HEK293 (cell line): ENCODE results near the gene EFNB1.

Experiments
- CTCF ChIA-PET: fragments of 350-600 bp; formaldehyde crosslinking; extraction: SDS; loops from one replicate; lab custom pipeline; 2021; ENCODE audit warnings: antibody characterized with exemption; lab: Yijun Ruan, JAX
- POLR2A ChIA-PET: fragments of 300-600 bp; formaldehyde crosslinking; extraction: SDS; loops from one replicate; lab custom pipeline; 2020; ENCODE audit warnings: antibody characterized with exemption, inconsistent platforms; lab: Yijun Ruan, JAX
- H3K27ac ChIP-seq: fragments of 200-500 bp; sonication (Bioruptor generic); 2 replicates; pipeline ENCODE4 v1.5.1; 2014; ENCODE audit warnings: low read depth, low read length, control low read depth, inconsistent platforms; ENCODE audit errors: extremely low read depth
- H3K36me3 ChIP-seq, 2 experiments: fragments of 200-500 bp in 1 of 2; sonication (Bioruptor generic) in 1 of 2; 1 replicate in 1 of 2; 2 replicates in 1 of 2; pipeline ENCODE4 v1.5.1; 2014 to 2017; ENCODE audit warnings: inconsistent platforms in 2 of 2, low read length in 2 of 2; ENCODE audit not compliant: control insufficient read depth in 2 of 2, insufficient read depth in 1 of 2
- H3K4me1 ChIP-seq: fragments of 200-500 bp; sonication (Bioruptor generic); 2 replicates; pipeline ENCODE4 v1.5.1; 2014; ENCODE audit warnings: mild to moderate bottlenecking, low read length, inconsistent platforms; ENCODE audit not compliant: control insufficient read depth, insufficient read depth
- H3K4me3 ChIP-seq: 2 replicates; pipeline ENCODE4 v1.5.1; 2011; ENCODE audit warnings: low read depth, mild to moderate bottlenecking, control low read depth, low read length, moderate library complexity
- H3K9me3 ChIP-seq: fragments of 200-500 bp; sonication (Bioruptor generic); 2 replicates; pipeline ENCODE4 v1.5.1; 2014; ENCODE audit warnings: low read depth, low read length, inconsistent platforms; ENCODE audit not compliant: control insufficient read depth, insufficient read depth
- EGR2 ChIP-seq: fragments of 450-650 bp; formaldehyde crosslinking; IDR thresholded peaks from 2 replicates; pipeline ENCODE4 v1.5.1; 2016; ENCODE audit warnings: low read depth, missing biosample characterization, missing genetic modification characterization
- KLF16 ChIP-seq: fragments of 450-650 bp; formaldehyde crosslinking; IDR thresholded peaks from 2 replicates; pipeline ENCODE4 v1.5.1; 2017; ENCODE audit warnings: missing biosample characterization, missing genetic modification characterization
- PATZ1 ChIP-seq: fragments of 450-650 bp; formaldehyde crosslinking; IDR thresholded peaks from 2 replicates; pipeline ENCODE4 v1.5.1; 2016; ENCODE audit warnings: missing biosample characterization, missing genetic modification characterization
- SALL2 ChIP-seq: fragments of 450-650 bp; formaldehyde crosslinking; IDR thresholded peaks from 2 replicates; pipeline ENCODE4 v1.5.0; 2017; ENCODE audit warnings: missing biosample characterization, mild to moderate bottlenecking, missing genetic modification characterization, borderline replicate concordance
- SCRT1 ChIP-seq: fragments of 450-650 bp; formaldehyde crosslinking; IDR thresholded peaks from 2 replicates; pipeline ENCODE4 v1.5.1; 2016; ENCODE audit warnings: missing biosample characterization, missing genetic modification characterization, borderline replicate concordance
- SP2 ChIP-seq: fragments of 450-650 bp; formaldehyde crosslinking; IDR thresholded peaks from 2 replicates; pipeline ENCODE4 v1.5.1; 2016; ENCODE audit warnings: missing biosample characterization, missing genetic modification characterization
- SP3 ChIP-seq: fragments of 450-650 bp; formaldehyde crosslinking; IDR thresholded peaks from 2 replicates; pipeline ENCODE4 v1.5.1; 2016; ENCODE audit warnings: missing biosample characterization, missing genetic modification characterization
- ZBTB20 ChIP-seq: fragments of 450-650 bp; formaldehyde crosslinking; IDR thresholded peaks from 2 replicates; pipeline ENCODE4 v1.5.1; 2016; ENCODE audit warnings: missing biosample characterization, missing genetic modification characterization
- ZNF174 ChIP-seq: fragments of 450-650 bp; formaldehyde crosslinking; IDR thresholded peaks from 2 replicates; pipeline ENCODE4 v1.5.0; 2017; ENCODE audit warnings: missing biosample characterization, mild to moderate bottlenecking, missing genetic modification characterization
- ZNF175 ChIP-seq: fragments of 450-650 bp; formaldehyde crosslinking; IDR thresholded peaks from 2 replicates; pipeline ENCODE4 v1.5.1; 2016; ENCODE audit warnings: missing biosample characterization, missing genetic modification characterization
- ZNF19 ChIP-seq: fragments of 450-650 bp; formaldehyde crosslinking; IDR thresholded peaks from 2 replicates; pipeline ENCODE4; 2016; ENCODE audit warnings: missing biosample characterization, missing genetic modification characterization, low read depth
- ZNF341 ChIP-seq: fragments of 450-650 bp; formaldehyde crosslinking; IDR thresholded peaks from 2 replicates; pipeline ENCODE4; 2016; ENCODE audit warnings: low read depth, missing biosample characterization, missing genetic modification characterization
- ZNF394 ChIP-seq: fragments of 450-650 bp; formaldehyde crosslinking; IDR thresholded peaks from 2 replicates; pipeline ENCODE4 v1.5.1; 2016; ENCODE audit warnings: missing biosample characterization, missing genetic modification characterization, mild to moderate bottlenecking, moderate library complexity, borderline replicate concordance
- ZNF555 ChIP-seq: fragments of 450-650 bp; formaldehyde crosslinking; conservative IDR thresholded peaks from 2 replicates; pipeline ENCODE4 v1.5.1; 2017; ENCODE audit warnings: missing biosample characterization, mild to moderate bottlenecking, missing genetic modification characterization, inconsistent platforms
- ZNF747 ChIP-seq: fragments of 450-650 bp; formaldehyde crosslinking; IDR thresholded peaks from 2 replicates; pipeline ENCODE4 v1.5.1; 2016; ENCODE audit warnings: missing biosample characterization, missing genetic modification characterization
- ZNF776 ChIP-seq: fragments of 450-650 bp; formaldehyde crosslinking; IDR thresholded peaks from 2 replicates; pipeline ENCODE4 v1.5.0; 2017; ENCODE audit warnings: missing biosample characterization, missing genetic modification characterization, borderline replicate concordance
- TF ChIP-seq, protein P1 (sequence below): sonication (generic); formaldehyde crosslinking; IDR thresholded peaks from 2 replicates; pipeline ENCODE4 v1.8.1; 2022; ENCODE audit warnings: mild to moderate bottlenecking, moderate library complexity, missing genetic modification reagents
- TF ChIP-seq, protein P2 (sequence below): fragments of 450-650 bp; formaldehyde crosslinking; IDR thresholded peaks from 2 replicates; pipeline ENCODE4 v1.5.1; 2017; ENCODE audit warnings: missing biosample characterization, missing genetic modification characterization
- TF ChIP-seq, protein P3 (sequence below): fragments of 450-650 bp; formaldehyde crosslinking; IDR thresholded peaks from 2 replicates; pipeline ENCODE4 v1.5.1; 2017; ENCODE audit warnings: missing biosample characterization, missing genetic modification characterization

The EFNB1 gene

GRCh38 chrX:68851082-68851481 is 22.3 kb downstream of the EFNB1 start:
- Histone ChIP-seq H3K36me3 (no peaks in the 10 kb centered on the region), H3K9me3 (no peaks in the 10 kb centered on the region), H3K4me3 (no peak overlapping the region), H3K4me1 (no peaks in the 10 kb centered on the region), H3K27ac (no peak overlapping the region)
- ChIA-PET CTCF (interaction anchor here (1.0 kb wide), 1 partner anchor 23 kb away, joined by 3 read pairs; no protein-coding TSS in a partner anchor), POLR2A (no interaction called here)
- TF ChIP-seq ZNF341 (tag by site-specific recombination) = peak; percentile 49; the same call in 1 of the 2 replicates
- no peak for TF ChIP-seq ZNF747

DNA sequence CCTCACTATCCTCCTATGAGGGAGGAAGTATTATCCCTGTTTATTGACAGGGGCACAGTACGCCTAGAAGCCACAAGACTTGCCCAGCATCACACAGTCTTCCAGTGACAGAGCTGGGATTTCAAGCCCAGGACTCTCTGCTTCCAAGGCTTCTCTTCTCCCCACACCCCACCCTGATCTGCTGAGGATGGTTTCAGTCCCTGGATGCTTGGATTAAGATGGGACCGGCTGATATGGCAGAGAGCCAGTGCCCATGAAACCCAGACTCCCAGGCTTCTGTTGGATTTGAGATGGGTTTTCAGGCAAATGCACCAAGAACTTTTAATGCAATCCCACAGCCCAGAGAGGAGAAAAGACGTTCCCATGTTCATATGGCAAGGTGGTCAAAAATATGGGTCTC is 23.2 kb downstream of the EFNB1 start:
- no peak overlapping the region for H3K4me3 ChIP-seq
- CTCF ChIA-PET = interaction anchor here (0.7 to 0.8 kb wide), 2 partner anchors 24 to 175 kb away, joined by 3 to 4 read pairs; no protein-coding TSS in a partner anchor
- TF ChIP-seq ZNF19 (tag by site-specific recombination) = no peak
- TF ChIP-seq, protein P1, sequence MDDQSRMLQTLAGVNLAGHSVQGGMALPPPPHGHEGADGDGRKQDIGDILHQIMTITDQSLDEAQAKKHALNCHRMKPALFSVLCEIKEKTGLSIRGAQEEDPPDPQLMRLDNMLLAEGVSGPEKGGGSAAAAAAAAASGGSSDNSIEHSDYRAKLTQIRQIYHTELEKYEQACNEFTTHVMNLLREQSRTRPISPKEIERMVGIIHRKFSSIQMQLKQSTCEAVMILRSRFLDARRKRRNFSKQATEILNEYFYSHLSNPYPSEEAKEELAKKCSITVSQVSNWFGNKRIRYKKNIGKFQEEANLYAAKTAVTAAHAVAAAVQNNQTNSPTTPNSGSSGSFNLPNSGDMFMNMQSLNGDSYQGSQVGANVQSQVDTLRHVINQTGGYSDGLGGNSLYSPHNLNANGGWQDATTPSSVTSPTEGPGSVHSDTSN (CRISPR knock-in tag) = no peak
- no peak for TF ChIP-seq SP3 (tag by site-specific recombination)
- TF ChIP-seq, protein P2, sequence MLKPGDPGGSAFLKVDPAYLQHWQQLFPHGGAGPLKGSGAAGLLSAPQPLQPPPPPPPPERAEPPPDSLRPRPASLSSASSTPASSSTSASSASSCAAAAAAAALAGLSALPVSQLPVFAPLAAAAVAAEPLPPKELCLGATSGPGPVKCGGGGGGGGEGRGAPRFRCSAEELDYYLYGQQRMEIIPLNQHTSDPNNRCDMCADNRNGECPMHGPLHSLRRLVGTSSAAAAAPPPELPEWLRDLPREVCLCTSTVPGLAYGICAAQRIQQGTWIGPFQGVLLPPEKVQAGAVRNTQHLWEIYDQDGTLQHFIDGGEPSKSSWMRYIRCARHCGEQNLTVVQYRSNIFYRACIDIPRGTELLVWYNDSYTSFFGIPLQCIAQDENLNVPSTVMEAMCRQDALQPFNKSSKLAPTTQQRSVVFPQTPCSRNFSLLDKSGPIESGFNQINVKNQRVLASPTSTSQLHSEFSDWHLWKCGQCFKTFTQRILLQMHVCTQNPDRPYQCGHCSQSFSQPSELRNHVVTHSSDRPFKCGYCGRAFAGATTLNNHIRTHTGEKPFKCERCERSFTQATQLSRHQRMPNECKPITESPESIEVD (tag by site-specific recombination) = no peak
- TF ChIP-seq ZNF174 (tag by site-specific recombination) = no peak
- no peaks in the 10 kb centered on the region for H3K4me1 ChIP-seq
- H3K36me3 ChIP-seq = no peaks in the 10 kb centered on the region
- no peaks in the 10 kb centered on the region for H3K9me3 ChIP-seq
- no peak overlapping the region for H3K27ac ChIP-seq
- POLR2A ChIA-PET = interaction anchor here (1.1 kb wide), 1 partner anchor 23 kb away, joined by 5 read pairs; the partner anchor contains the start of gene EFNB1

DNA sequence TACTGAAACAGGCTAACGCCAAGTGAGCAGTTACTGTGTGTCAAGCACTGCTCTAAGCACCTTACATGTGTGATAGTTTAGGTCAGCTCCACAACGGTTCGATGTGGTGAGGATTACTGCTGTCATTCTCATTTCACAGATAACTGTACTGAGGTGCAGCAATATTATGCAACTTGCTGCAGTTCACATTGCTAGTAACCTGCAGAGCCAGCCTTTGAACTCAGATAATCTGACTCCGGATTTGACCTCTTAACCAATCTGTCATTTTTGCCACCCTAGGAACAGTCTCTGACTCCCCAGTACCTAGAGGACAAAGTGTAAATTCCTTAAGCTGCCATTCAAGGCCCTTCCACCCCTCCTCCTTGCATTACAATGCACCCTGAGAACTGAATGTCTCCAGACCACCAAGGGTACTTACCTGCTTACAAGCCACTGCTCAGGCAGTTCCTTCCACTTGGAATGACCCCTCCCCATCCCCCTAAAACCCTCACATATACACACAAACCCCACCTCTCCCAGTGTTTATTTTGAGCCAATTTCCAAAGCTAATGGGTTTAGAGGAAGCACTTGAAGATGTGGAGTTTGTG is 24.9 kb downstream of the EFNB1 start:
- ChIA-PET CTCF (no interaction called here), POLR2A (no interaction called here)
- Histone ChIP-seq H3K9me3 (no peaks in the 10 kb centered on the region), H3K27ac (no peak overlapping the region), H3K36me3 (no peaks in the 10 kb centered on the region), H3K4me1 (no peaks in the 10 kb centered on the region), H3K4me3 (no peak overlapping the region)
- TF ChIP-seq, protein P3, sequence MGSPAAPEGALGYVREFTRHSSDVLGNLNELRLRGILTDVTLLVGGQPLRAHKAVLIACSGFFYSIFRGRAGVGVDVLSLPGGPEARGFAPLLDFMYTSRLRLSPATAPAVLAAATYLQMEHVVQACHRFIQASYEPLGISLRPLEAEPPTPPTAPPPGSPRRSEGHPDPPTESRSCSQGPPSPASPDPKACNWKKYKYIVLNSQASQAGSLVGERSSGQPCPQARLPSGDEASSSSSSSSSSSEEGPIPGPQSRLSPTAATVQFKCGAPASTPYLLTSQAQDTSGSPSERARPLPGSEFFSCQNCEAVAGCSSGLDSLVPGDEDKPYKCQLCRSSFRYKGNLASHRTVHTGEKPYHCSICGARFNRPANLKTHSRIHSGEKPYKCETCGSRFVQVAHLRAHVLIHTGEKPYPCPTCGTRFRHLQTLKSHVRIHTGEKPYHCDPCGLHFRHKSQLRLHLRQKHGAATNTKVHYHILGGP (tag by site-specific recombination) = no peak
- TF ChIP-seq SCRT1 (tag by site-specific recombination) (no peak), ZNF776 (tag by site-specific recombination) (no peak)

GRCh38 chrX:68865300-68865699 is 36.5 kb downstream of the EFNB1 start:
- TF ChIP-seq SP2 (tag by site-specific recombination) (no peak), ZNF175 (tag by site-specific recombination) (no peak), ZNF555 (tag by site-specific recombination) (no peak), PATZ1 (tag by site-specific recombination) (no peak), ZNF394 (tag by site-specific recombination) (no peak), SALL2 (tag by site-specific recombination) (no peak), ZBTB20 (tag by site-specific recombination) (no peak), KLF16 (tag by site-specific recombination) (no peak), EGR2 (no peak)
- ChIA-PET POLR2A (no interaction called here), CTCF (no interaction called here)
- Histone ChIP-seq H3K9me3 (no peaks in the 10 kb centered on the region), H3K27ac (no peak overlapping the region), H3K4me1 (no peaks in the 10 kb centered on the region), H3K4me3 (no peak overlapping the region), H3K36me3 (no peaks in the 10 kb centered on the region)
